ENCODE results near the gene AICDA. TPM values are rescaled to one million over a fixed set of nuclear protein-coding genes. Genes with fewer than 3 reads are reported as not detected.

The AICDA gene
- total RNA-seq, 1 experiment from 2014 or later: not detected

- intact Hi-C loops (cut with micrococcal nuclease): no loop called here
- H3K4me1 ChIP-seq (ENCODE audit: control insufficient read depth in 1 of 2, insufficient read depth in 2 of 2, low read length in 2 of 2): no peaks in the 10 kb centered on the region
- H3K79me2 ChIP-seq (ENCODE audit: insufficient read depth, low read length): no peaks in the 10 kb centered on the region
- H3K27me3 ChIP-seq (ENCODE audit: insufficient read depth, low read length): peaks cover 6% of the 10 kb centered on the region; the same call in 1 of the 2 replicates
- H2AFZ ChIP-seq (ENCODE audit: low read depth, low read length, poor library complexity, severe bottlenecking): no peak overlapping the region
- H3K9me3 ChIP-seq (ENCODE audit: control insufficient read depth in 1 of 2, insufficient read depth in 1 of 2, low read depth in 1 of 2, low read length in 2 of 2): no peaks in the 10 kb centered on the region
- ATAC-seq (no peak), DNase-seq (ENCODE audit: low read depth, low spot score) (no peak)
- TF ChIP-seq YY1 (IDR thresholded peaks at IDR 0.05; ENCODE audit: extremely low read depth, insufficient replicate concordance, low read depth, low read length) (no peak), TCF7L2 (IDR thresholded peaks at IDR 0.05; ENCODE audit: borderline replicate concordance, extremely low read depth, insufficient read depth, insufficient read length) (no peak), REST (IDR thresholded peaks at IDR 0.05; ENCODE audit: low read depth) (no peak), EZH2phosphoT487 (IDR thresholded peaks at IDR 0.05; ENCODE audit: borderline replicate concordance) (no peak), ZNF274 (IDR thresholded peaks at IDR 0.05; ENCODE audit: low read depth, low read length) (no peak), SRF (IDR thresholded peaks at IDR 0.05; ENCODE audit: low read depth) (no peak), ELF1 (IDR thresholded peaks at IDR 0.05; ENCODE audit: borderline replicate concordance, low read depth) (no peak), CEBPB (IDR thresholded peaks at IDR 0.05; ENCODE audit: low read depth) (no peak), CBX3 (IDR thresholded peaks at IDR 0.05; ENCODE audit: low read depth) (no peak), RAD21 (IDR thresholded peaks at IDR 0.05; ENCODE audit: low read depth) (no peak), MAX (IDR thresholded peaks at IDR 0.05) (no peak), EGR1 (IDR thresholded peaks at IDR 0.05; ENCODE audit: low read depth) (no peak), ZBTB33 (IDR thresholded peaks at IDR 0.05; ENCODE audit: extremely low read depth, insufficient replicate concordance, low read length) (no peak), POLR2AphosphoS5 (IDR thresholded peaks at IDR 0.05; ENCODE audit: low read depth, low read length) (no peak), JUND (IDR thresholded peaks at IDR 0.05) (no peak), SIN3A (IDR thresholded peaks at IDR 0.05; ENCODE audit: low read depth) (no peak)
- no peaks in the 10 kb centered on the region for H4K20me1 ChIP-seq (ENCODE audit: insufficient read depth)
- no peak overlapping the region for H3K4me3 ChIP-seq (replicated peaks in 1 of 2; ENCODE audit: low read depth in 1 of 2, low read length in 2 of 2)
- H3K9ac ChIP-seq (ENCODE audit: low read length): no peak overlapping the region
- no TSS peak for BruUV-seq (replicated peaks)
- no peaks in the 10 kb centered on the region for H3K9me2 ChIP-seq (ENCODE audit: insufficient read depth)
- ChIA-PET RAD21 (ENCODE audit: low non-redundant PET in 1 of 2, low total read pairs in 2 of 2, uncharacterized antibody in 2 of 2, unreplicated experiment in 2 of 2) (no interaction called here), POLR2A (no interaction called here), CTCF (interaction anchor here (0.7 to 2.3 kb wide), 3 partner anchors 12 to 405 kb away, joined by 3 to 9 read pairs (median 4); no protein-coding TSS in a partner anchor)
- H3K4me2 ChIP-seq (ENCODE audit: low read length): no peak overlapping the region
- no peaks in the 10 kb centered on the region for H3K36me3 ChIP-seq (ENCODE audit: control insufficient read depth in 1 of 2, insufficient read depth in 2 of 2, low read length in 2 of 2)
- no peak overlapping the region for H3K27ac ChIP-seq (ENCODE audit: low read depth, low read length)
These were observed 31.9 kb upstream of the AICDA start for GRCh38 chr12:8644345-8645248.

Data from HCT116 (cell line).